PFSK-1 (cell line): Measurements from ENCODE around the gene MIEN1.

Source experiments
- FOXP2 ChIP-seq: optimal IDR thresholded peaks from 2 replicates; pipeline ENCODE3; 2011; ENCODE audit warnings: borderline replicate concordance, control low read depth, inconsistent platforms; ENCODE audit not compliant: insufficient read depth; ENCODE audit errors: extremely low read length, extremely low read depth
- POLR2AphosphoS5 ChIP-seq: IDR thresholded peaks from 2 replicates; pipeline ENCODE4 v1.6.1; 2012; ENCODE audit warnings: low read depth, mild to moderate bottlenecking, control low read depth, low read length, moderate library complexity
- REST ChIP-seq, 2 experiments: IDR thresholded peaks; 2 replicates each; pipeline versions ENCODE4 v1.6.1 to v1.8.0; 2011 to 2012; ENCODE audit warnings: low read depth in 2 of 2, low read length in 2 of 2, control low read depth in 1 of 2, inconsistent platforms in 1 of 2, mild to moderate bottlenecking in 1 of 2, moderate library complexity in 1 of 2; ENCODE audit not compliant: insufficient read depth in 1 of 2
- SIN3A ChIP-seq: IDR thresholded peaks from 2 replicates; pipeline ENCODE4 v1.6.1; 2012; ENCODE audit warnings: mild to moderate bottlenecking, low read length, moderate library complexity, borderline replicate concordance; ENCODE audit not compliant: insufficient read depth
- TAF1 ChIP-seq: IDR thresholded peaks from 2 replicates; pipeline ENCODE4 v1.6.1; 2012; ENCODE audit warnings: low read length, control low read depth, borderline replicate concordance; ENCODE audit not compliant: insufficient read depth

GRCh38 chr17:39684369-39685192, 45.8 kb downstream of the MIEN1 start:
- no peak for TF ChIP-seq REST (IDR thresholded peaks at IDR 0.05; ENCODE audit: insufficient read depth in 1 of 2, low read depth in 2 of 2, low read length in 2 of 2)
- no peak for TF ChIP-seq SIN3A
- no peak for TF ChIP-seq POLR2AphosphoS5
- TF ChIP-seq TAF1, result no peak
- TF ChIP-seq FOXP2, result no peak
